ENCODE results near the gene RND1.

- TF ChIP-seq POLR2A (IDR thresholded peaks at IDR 0.05; ENCODE audit: low read depth, low read length) (no peak), POLR2AphosphoS5 (IDR thresholded peaks at IDR 0.05; ENCODE audit: low read depth, low read length) (no peak), PAX5 (IDR thresholded peaks at IDR 0.05; ENCODE audit: insufficient read depth, low read length, severe bottlenecking) (no peak), SPI1 (IDR thresholded peaks at IDR 0.05; ENCODE audit: low read depth, low read length) (no peak), TAF1 (IDR thresholded peaks at IDR 0.05; ENCODE audit: low read depth, low read length) (no peak), POU2F2 (IDR thresholded peaks at IDR 0.05; ENCODE audit: low read depth, low read length) (no peak)
These were observed 9.3 kb downstream of the RND1 start for GRCh38 chr12:48856379-48856778.

Measured in GM12891 (cell line).